Measurements from ENCODE around the gene CYTH2.

- TF ChIP-seq, protein P1, sequence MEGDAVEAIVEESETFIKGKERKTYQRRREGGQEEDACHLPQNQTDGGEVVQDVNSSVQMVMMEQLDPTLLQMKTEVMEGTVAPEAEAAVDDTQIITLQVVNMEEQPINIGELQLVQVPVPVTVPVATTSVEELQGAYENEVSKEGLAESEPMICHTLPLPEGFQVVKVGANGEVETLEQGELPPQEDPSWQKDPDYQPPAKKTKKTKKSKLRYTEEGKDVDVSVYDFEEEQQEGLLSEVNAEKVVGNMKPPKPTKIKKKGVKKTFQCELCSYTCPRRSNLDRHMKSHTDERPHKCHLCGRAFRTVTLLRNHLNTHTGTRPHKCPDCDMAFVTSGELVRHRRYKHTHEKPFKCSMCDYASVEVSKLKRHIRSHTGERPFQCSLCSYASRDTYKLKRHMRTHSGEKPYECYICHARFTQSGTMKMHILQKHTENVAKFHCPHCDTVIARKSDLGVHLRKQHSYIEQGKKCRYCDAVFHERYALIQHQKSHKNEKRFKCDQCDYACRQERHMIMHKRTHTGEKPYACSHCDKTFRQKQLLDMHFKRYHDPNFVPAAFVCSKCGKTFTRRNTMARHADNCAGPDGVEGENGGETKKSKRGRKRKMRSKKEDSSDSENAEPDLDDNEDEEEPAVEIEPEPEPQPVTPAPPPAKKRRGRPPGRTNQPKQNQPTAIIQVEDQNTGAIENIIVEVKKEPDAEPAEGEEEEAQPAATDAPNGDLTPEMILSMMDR (IDR thresholded peaks at IDR 0.05) = no peak
- TF ChIP-seq ZFX (IDR thresholded peaks at IDR 0.05; ENCODE audit: borderline replicate concordance) = no peak
Observed at GRCh38 chr19:48450863-48451262, 18.3 kb upstream of the CYTH2 start.
